IMR-90 (cell line): ENCODE results near the gene SEMG1. TPM values are rescaled to one million over a fixed set of nuclear protein-coding genes. Genes with fewer than 3 reads are reported as not detected.

Source experiments
- ATAC-seq: fragments of 200-7000 bp; cut with Tn5 transposase; 2 replicates; pipeline ENCODE4 v1.9.1; 2020; ENCODE audit warnings: low read depth, mild to moderate bottlenecking, moderate library complexity
- BruUV-seq: library from RNA; stranded (reverse); fragments of 400-500 nt; replicated peaks from 2 replicates; lab custom pipeline; 2021; lab: Mats Ljungman, UMichigan
- CTCF ChIA-PET: fragments of 300-600 bp; formaldehyde crosslinking; extraction: SDS; loops from one replicate; lab custom pipeline; 2021; ENCODE audit warnings: antibody characterized with exemption; lab: Yijun Ruan, JAX
- POLR2A ChIA-PET: fragments of 300-600 bp; sonication (Branson Sonifier 250); formaldehyde crosslinking; loops from one replicate; lab custom pipeline; 2022; ENCODE audit warnings: antibody characterized with exemption; ENCODE audit not compliant: unreplicated experiment; lab: Charles Lee
- DNase-seq: peaks from one replicate; pipeline ENCODE4 v3.0.0; 2013
- H2AFZ ChIP-seq: replicated peaks from 2 replicates; pipeline ENCODE3; 2013; ENCODE audit warnings: low read length, mild to moderate bottlenecking; ENCODE audit not compliant: poor library complexity
- H2AK5ac ChIP-seq: 2 replicates; pipeline ENCODE4 v1.6.1; 2013; ENCODE audit warnings: low read depth, low read length, inconsistent platforms
- H2AK9ac ChIP-seq: replicated peaks from 2 replicates; pipeline ENCODE3; 2013; ENCODE audit warnings: mild to moderate bottlenecking, low read depth, low read length, moderate library complexity; ENCODE audit not compliant: poor library complexity
- H2BK120ac ChIP-seq: 2 replicates; pipeline ENCODE4 v1.6.1; 2013; ENCODE audit warnings: low read depth, low read length, inconsistent platforms
- H2BK15ac ChIP-seq: 3 replicates; pipeline ENCODE4 v1.6.1; 2013; ENCODE audit warnings: low read depth, low read length, inconsistent platforms
- H2BK20ac ChIP-seq: 2 replicates; pipeline ENCODE4 v1.6.1; 2013; ENCODE audit warnings: low read depth, mild to moderate bottlenecking, inconsistent platforms, low read length, moderate library complexity
- H2BK5ac ChIP-seq: 2 replicates; pipeline ENCODE4 v1.6.1; 2013; ENCODE audit warnings: mild to moderate bottlenecking, low read depth, low read length, inconsistent platforms; ENCODE audit not compliant: poor library complexity, severe bottlenecking
- H3K14ac ChIP-seq: replicated peaks from 2 replicates; pipeline ENCODE4 v1.6.1; 2013; ENCODE audit warnings: low read depth, low read length, inconsistent platforms
- H3K18ac ChIP-seq: 2 replicates; pipeline ENCODE4 v1.6.1; 2013; ENCODE audit warnings: low read depth, low read length, control low read depth
- H3K23ac ChIP-seq: 2 replicates; pipeline ENCODE4 v1.6.1; 2013; ENCODE audit warnings: low read depth, low read length, inconsistent platforms
- H3K27ac ChIP-seq: 2 replicates; pipeline ENCODE4 v1.5.1; 2013; ENCODE audit warnings: mild to moderate bottlenecking, control low read depth, low read length; ENCODE audit not compliant: insufficient read depth
- H3K27me3 ChIP-seq: 2 replicates; pipeline ENCODE4 v1.6.1; 2013; ENCODE audit warnings: low read length; ENCODE audit not compliant: control insufficient read depth, insufficient read depth
- H3K36me3 ChIP-seq: 2 replicates; pipeline ENCODE4 v1.6.1; 2013; ENCODE audit warnings: low read length, mixed read lengths; ENCODE audit not compliant: control insufficient read depth, insufficient read depth
- H3K4ac ChIP-seq: 2 replicates; pipeline ENCODE4 v1.6.1; 2013; ENCODE audit warnings: low read depth, low read length, inconsistent platforms
- H3K4me1 ChIP-seq: 2 replicates; pipeline ENCODE4 v1.6.1; 2013; ENCODE audit warnings: low read length, mixed read lengths; ENCODE audit not compliant: control insufficient read depth, insufficient read depth
- H3K4me2 ChIP-seq: 2 replicates; pipeline ENCODE4 v1.6.1; 2013; ENCODE audit warnings: low read depth, mild to moderate bottlenecking, control low read depth, low read length, moderate library complexity
- H3K4me3 ChIP-seq: 2 replicates; pipeline ENCODE4 v1.5.1; 2013; ENCODE audit warnings: low read depth, mild to moderate bottlenecking, control low read depth, low read length, moderate library complexity; ENCODE audit not compliant: insufficient read depth
- H3K56ac ChIP-seq: 2 replicates; pipeline ENCODE4 v1.6.1; 2013; ENCODE audit warnings: low read length, inconsistent platforms; ENCODE audit not compliant: insufficient read depth; ENCODE audit errors: extremely low read depth
- H3K79me1 ChIP-seq, 2 experiments: 2 replicates each; pipeline ENCODE4 v1.6.1; 2013; ENCODE audit warnings: low read length in 2 of 2, inconsistent platforms in 1 of 2, low read depth in 1 of 2
- H3K9ac ChIP-seq: 2 replicates; pipeline ENCODE4 v1.6.1; 2013; ENCODE audit warnings: low read depth, low read length, control low read depth
- H3K9me1 ChIP-seq: 2 replicates; pipeline ENCODE4 v1.6.1; 2013; ENCODE audit warnings: low read length, inconsistent platforms; ENCODE audit not compliant: insufficient read depth
- H3K9me3 ChIP-seq: 2 replicates; pipeline ENCODE4 v1.6.1; 2013; ENCODE audit warnings: low read length; ENCODE audit not compliant: control insufficient read depth, insufficient read depth
- H4K20me1 ChIP-seq: 2 replicates; pipeline ENCODE4 v1.6.1; 2013; ENCODE audit warnings: low read length, inconsistent platforms; ENCODE audit not compliant: insufficient read depth
- H4K5ac ChIP-seq: 2 replicates; pipeline ENCODE4 v1.6.1; 2013; ENCODE audit warnings: mild to moderate bottlenecking, low read depth, low read length, control low read depth
- H4K8ac ChIP-seq, 2 experiments: 2 replicates each; pipeline ENCODE4 v1.6.1; 2013; ENCODE audit warnings: low read depth in 2 of 2, low read length in 2 of 2, control low read depth in 1 of 2, inconsistent platforms in 1 of 2
- H4K91ac ChIP-seq: 2 replicates; pipeline ENCODE4 v1.6.1; 2013; ENCODE audit warnings: low read depth, low read length, inconsistent platforms; ENCODE audit not compliant: insufficient read depth
- BHLHE40 ChIP-seq: fragments of 150-350 bp; IDR thresholded peaks from 2 replicates; pipeline ENCODE4 v1.6.1; 2016; ENCODE audit warnings: mild to moderate bottlenecking, low read depth, low read length
- CTCF ChIP-seq: conservative IDR thresholded peaks from 2 replicates; pipeline ENCODE4 v1.5.1; 2012; ENCODE audit warnings: mild to moderate bottlenecking, low read depth, low read length, improper control_type of control experiment
- FOS ChIP-seq: fragments of 150-350 bp; IDR thresholded peaks from 2 replicates; pipeline ENCODE4 v1.6.1; 2016; ENCODE audit warnings: low read depth, low read length
- MXI1 ChIP-seq: IDR thresholded peaks from 2 replicates; pipeline ENCODE4 v1.6.1; 2012; ENCODE audit warnings: low read depth, mild to moderate bottlenecking, low read length, moderate library complexity, borderline replicate concordance
- USF2 ChIP-seq: fragments of 150-350 bp; IDR thresholded peaks from 2 replicates; pipeline ENCODE4 v1.6.1; 2017; ENCODE audit warnings: mild to moderate bottlenecking, antibody characterized with exemption, low read length, low read depth
- WGBS, 2 experiments: methylation state at CpG; one replicate each; pipeline versions ENCODE4 v1.1.5 to v1.1.7; 2013; ENCODE audit warnings: missing lambda C conversion rate in 2 of 2; ENCODE audit not compliant: insufficient read length in 1 of 2; ENCODE audit errors: extremely low coverage in 2 of 2; 5-methylcytosine and 5-hydroxymethylcytosine counted together
- dilution Hi-C: fragments of 300-500 bp; cut with HindIII; formaldehyde crosslinking; loops from one replicate; pipeline ENCODE4 v1.14.3; 2018; ENCODE audit warnings: low sequenced_read_pairs; ENCODE audit not compliant: unreplicated experiment
- in situ Hi-C: fragments of 300-500 bp; cut with MboI; formaldehyde crosslinking; loops from 3 replicates; pipeline ENCODE4 v1.14.3; 2019; ENCODE audit warnings: low sequenced_read_pairs, inconsistent platforms, mixed read lengths
- intact Hi-C: fragments of 100-400 bp; cut with micrococcal nuclease; formaldehyde crosslinking; loops from 2 replicates; pipeline ENCODE4 v1.10.0; 2022
- polyA plus RNA-seq, 3 experiments: library from polyadenylated mRNA; depleted of rRNA; stranded (reverse); fragments of >200 nt; gene quantifications; 2 replicates each; pipeline ENCODE4 v1.2.3, GENCODE V29; 2012; ENCODE audit warnings: low replicate concordance in 1 of 3
- total RNA-seq: library from RNA; depleted of rRNA; stranded (reverse); fragments of >200 nt; gene quantifications from 2 replicates; pipeline ENCODE4 v1.2.3, GENCODE V29; 2012

The SEMG1 gene
- total and polyA plus RNA-seq, 2 of the 4 experiments (the other 2 are of a cell fraction): not detected

GRCh38 chr20:45183084-45183483 lies 23.7 kb upstream of the SEMG1 start:
- Histone ChIP-seq H2AK5ac (no peak overlapping the region), H2AK9ac (no peak overlapping the region), H3K9ac (no peak overlapping the region), H3K14ac (no peak overlapping the region), H3K4me3 (no peak overlapping the region), H4K20me1 (no peaks in the 10 kb centered on the region), H3K9me1 (no peaks in the 10 kb centered on the region), H3K18ac (no peak overlapping the region), H3K4me2 (no peak overlapping the region), H2BK20ac (no peak overlapping the region), H3K56ac (no peak overlapping the region), H2BK120ac (no peak overlapping the region), H4K5ac (no peak overlapping the region), H3K27me3 (peaks cover 1% of the 10 kb centered on the region; the same call in 1 of the 2 replicates), H3K23ac (no peak overlapping the region), H3K79me1 (no peaks in the 10 kb centered on the region), H4K8ac (no peak overlapping the region), H4K91ac (no peak overlapping the region), H2BK5ac (no peak overlapping the region), H3K27ac (no peak overlapping the region), H3K9me3 (no peaks in the 10 kb centered on the region), H3K4ac (no peak overlapping the region), H3K4me1 (no peaks in the 10 kb centered on the region), H2BK15ac (no peak overlapping the region), H2AFZ (no peak overlapping the region), H3K36me3 (no peaks in the 10 kb centered on the region)
- dilution Hi-C loops: no loop called here
- WGBS, 2 experiments: no CpG with 5 or more reads among the region's 2 CpGs
- DNase-seq (no peak), ATAC-seq (no peak)
- intact Hi-C loops: no loop called here
- BruUV-seq: no TSS peak
- POLR2A ChIA-PET: no interaction called here
- CTCF ChIA-PET: no interaction called here
- in situ Hi-C loops: no loop called here
- TF ChIP-seq USF2 (no peak), MXI1 (no peak), BHLHE40 (no peak), CTCF (no peak), FOS (no peak)
